Parathyroid adenoma (tissue), 2 donors: ENCODE measurements around the gene JMJD4.

Source experiments
- H2AFZ ChIP-seq: fragments of 300-600 bp; sonication (generic); one replicate; pipeline ENCODE4 v1.7.0; 2017; ENCODE audit warnings: antibody characterized with exemption, mild to moderate bottlenecking
- H3K27ac ChIP-seq: fragments of 300-600 bp; sonication (generic); one replicate; pipeline ENCODE4 v1.7.0; 2017
- H3K27me3 ChIP-seq: fragments of 300-600 bp; sonication (generic); one replicate; pipeline ENCODE4 v1.7.0; 2017; ENCODE audit warnings: low read length; ENCODE audit not compliant: control insufficient read depth, insufficient read depth
- H3K36me3 ChIP-seq: fragments of 300-600 bp; sonication (generic); one replicate; pipeline ENCODE4 v1.7.0; 2017; ENCODE audit warnings: low read length; ENCODE audit not compliant: control insufficient read depth, insufficient read depth
- H3K4me1 ChIP-seq: fragments of 300-600 bp; sonication (generic); one replicate; pipeline ENCODE4 v1.7.0; 2017; ENCODE audit warnings: control low read depth
- H3K4me2 ChIP-seq: fragments of 300-600 bp; sonication (generic); one replicate; pipeline ENCODE4 v1.7.0; 2017; ENCODE audit warnings: low read length
- H3K4me3 ChIP-seq: fragments of 300-600 bp; sonication (generic); one replicate; pipeline ENCODE4 v1.7.0; 2017; ENCODE audit warnings: low read depth, low read length
- H3K79me2 ChIP-seq: fragments of 300-600 bp; sonication (generic); one replicate; pipeline ENCODE4 v1.7.0; 2017; ENCODE audit warnings: control low read depth
- H3K9ac ChIP-seq: fragments of 300-600 bp; sonication (generic); one replicate; pipeline ENCODE4 v1.7.0; 2017; ENCODE audit warnings: mild to moderate bottlenecking
- H3K9me3 ChIP-seq: fragments of 300-600 bp; sonication (generic); one replicate; pipeline ENCODE4 v1.7.0; 2017; ENCODE audit warnings: low read length; ENCODE audit not compliant: control insufficient read depth
- TF ChIP-seq, protein P1 (sequence below): fragments of 300-600 bp; sonication (generic); IDR thresholded peaks from one replicate; pipeline ENCODE4 v1.7.0; 2017; ENCODE audit warnings: antibody characterized with exemption, mild to moderate bottlenecking
- donor health status: primary hyperparathyroidism.

Gene JMJD4

GRCh38 chr1:227685807-227686206, 49.3 kb downstream of the JMJD4 start:
- H3K79me2 ChIP-seq = no peaks in the 10 kb centered on the region
- H3K9me3 ChIP-seq = peaks cover 3% of the 10 kb centered on the region
- no peaks in the 10 kb centered on the region for H3K36me3 ChIP-seq
- no peak overlapping the region for H2AFZ ChIP-seq
- TF ChIP-seq, protein P1, sequence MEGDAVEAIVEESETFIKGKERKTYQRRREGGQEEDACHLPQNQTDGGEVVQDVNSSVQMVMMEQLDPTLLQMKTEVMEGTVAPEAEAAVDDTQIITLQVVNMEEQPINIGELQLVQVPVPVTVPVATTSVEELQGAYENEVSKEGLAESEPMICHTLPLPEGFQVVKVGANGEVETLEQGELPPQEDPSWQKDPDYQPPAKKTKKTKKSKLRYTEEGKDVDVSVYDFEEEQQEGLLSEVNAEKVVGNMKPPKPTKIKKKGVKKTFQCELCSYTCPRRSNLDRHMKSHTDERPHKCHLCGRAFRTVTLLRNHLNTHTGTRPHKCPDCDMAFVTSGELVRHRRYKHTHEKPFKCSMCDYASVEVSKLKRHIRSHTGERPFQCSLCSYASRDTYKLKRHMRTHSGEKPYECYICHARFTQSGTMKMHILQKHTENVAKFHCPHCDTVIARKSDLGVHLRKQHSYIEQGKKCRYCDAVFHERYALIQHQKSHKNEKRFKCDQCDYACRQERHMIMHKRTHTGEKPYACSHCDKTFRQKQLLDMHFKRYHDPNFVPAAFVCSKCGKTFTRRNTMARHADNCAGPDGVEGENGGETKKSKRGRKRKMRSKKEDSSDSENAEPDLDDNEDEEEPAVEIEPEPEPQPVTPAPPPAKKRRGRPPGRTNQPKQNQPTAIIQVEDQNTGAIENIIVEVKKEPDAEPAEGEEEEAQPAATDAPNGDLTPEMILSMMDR = no peak
- H3K4me1 ChIP-seq = no peaks in the 10 kb centered on the region
- no peak overlapping the region for H3K4me2 ChIP-seq
- H3K27me3 ChIP-seq = no peaks in the 10 kb centered on the region
- H3K4me3 ChIP-seq = no peak overlapping the region
- H3K9ac ChIP-seq = no peak overlapping the region
- H3K27ac ChIP-seq = no peak overlapping the region
